ENCODE measurements around the gene CLDN10.

CLDN10 gene

GRCh38 chr13:95627590-95627989 lies 75.1 kb downstream of the CLDN10 start:
- no peak for FAIRE-seq
- DNase-seq (ENCODE audit: insufficient read length): no peak
- TF ChIP-seq POLR2A (IDR thresholded peaks at IDR 0.05; ENCODE audit: low read depth, low read length) (no peak), POLR2AphosphoS5 (IDR thresholded peaks at IDR 0.05; ENCODE audit: low read depth, low read length) (no peak), TAF1 (IDR thresholded peaks at IDR 0.05; ENCODE audit: borderline replicate concordance, low read depth, low read length) (no peak)

- TF ChIP-seq POLR2AphosphoS5 (IDR thresholded peaks at IDR 0.05; ENCODE audit: low read depth, low read length) (no peak), POLR2A (IDR thresholded peaks at IDR 0.05; ENCODE audit: low read depth, low read length) (no peak), TAF1 (IDR thresholded peaks at IDR 0.05; ENCODE audit: borderline replicate concordance, low read depth, low read length) (no peak)
- no peak for FAIRE-seq
These were observed 76.0 kb downstream of the CLDN10 start for GRCh38 chr13:95628488-95628887.

GRCh38 chr13:95629071-95629470 lies 76.6 kb downstream of the CLDN10 start:
- DNase-seq (ENCODE audit: insufficient read length) (no peak), FAIRE-seq (peak; percentile 9)
- no peak for TF ChIP-seq POLR2AphosphoS5 (IDR thresholded peaks at IDR 0.05; ENCODE audit: low read depth, low read length)
- no peak for TF ChIP-seq TAF1 (IDR thresholded peaks at IDR 0.05; ENCODE audit: borderline replicate concordance, low read depth, low read length)
- no peak for TF ChIP-seq POLR2A (IDR thresholded peaks at IDR 0.05; ENCODE audit: low read depth, low read length)

More at GRCh38 chr13:95628488-95628887, 76.0 kb downstream of the CLDN10 start:
- DNase-seq (ENCODE audit: insufficient read length): no peak

All from GM12892 (cell line).